ENCODE data around the gene APOBEC3C.

DNA sequence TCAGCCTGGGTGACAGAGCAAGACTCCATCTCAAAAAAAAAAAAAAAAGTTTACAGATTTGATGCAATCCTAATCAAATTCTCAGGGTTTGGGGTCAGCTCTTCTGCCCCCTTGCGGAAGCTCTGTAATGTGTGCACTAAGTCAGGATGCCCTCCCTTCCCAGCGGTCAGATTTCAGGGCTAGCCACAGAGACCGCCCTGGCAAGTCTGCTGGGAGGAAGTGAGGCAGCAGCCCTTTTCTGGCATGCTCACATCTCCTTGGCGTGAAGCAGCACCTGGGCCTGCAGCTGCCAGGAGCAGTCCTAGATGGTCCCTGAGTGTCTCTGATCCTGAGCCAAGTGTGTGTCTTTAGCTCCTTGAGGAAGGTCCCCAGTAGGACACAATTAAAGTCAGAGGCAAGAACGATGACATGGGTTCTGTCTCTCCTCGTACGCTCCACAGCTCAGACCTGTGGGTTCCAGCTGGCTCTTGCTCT, 10.9 kb upstream of the APOBEC3C start:
- TF ChIP-seq, protein P1, sequence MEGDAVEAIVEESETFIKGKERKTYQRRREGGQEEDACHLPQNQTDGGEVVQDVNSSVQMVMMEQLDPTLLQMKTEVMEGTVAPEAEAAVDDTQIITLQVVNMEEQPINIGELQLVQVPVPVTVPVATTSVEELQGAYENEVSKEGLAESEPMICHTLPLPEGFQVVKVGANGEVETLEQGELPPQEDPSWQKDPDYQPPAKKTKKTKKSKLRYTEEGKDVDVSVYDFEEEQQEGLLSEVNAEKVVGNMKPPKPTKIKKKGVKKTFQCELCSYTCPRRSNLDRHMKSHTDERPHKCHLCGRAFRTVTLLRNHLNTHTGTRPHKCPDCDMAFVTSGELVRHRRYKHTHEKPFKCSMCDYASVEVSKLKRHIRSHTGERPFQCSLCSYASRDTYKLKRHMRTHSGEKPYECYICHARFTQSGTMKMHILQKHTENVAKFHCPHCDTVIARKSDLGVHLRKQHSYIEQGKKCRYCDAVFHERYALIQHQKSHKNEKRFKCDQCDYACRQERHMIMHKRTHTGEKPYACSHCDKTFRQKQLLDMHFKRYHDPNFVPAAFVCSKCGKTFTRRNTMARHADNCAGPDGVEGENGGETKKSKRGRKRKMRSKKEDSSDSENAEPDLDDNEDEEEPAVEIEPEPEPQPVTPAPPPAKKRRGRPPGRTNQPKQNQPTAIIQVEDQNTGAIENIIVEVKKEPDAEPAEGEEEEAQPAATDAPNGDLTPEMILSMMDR (IDR thresholded peaks at IDR 0.05): peak; percentile 29 to 87 (median 71)
- peak; percentile 68 for TF ChIP-seq POLR2AphosphoS5 (IDR thresholded peaks at IDR 0.05)
